Osteoblast (primary cell): ENCODE measurements around the gene PPEF1. TPM values are rescaled to one million over a fixed set of nuclear protein-coding genes. Genes with fewer than 3 reads are reported as not detected.

Source experiments
- DNase-seq: peaks from one replicate; pipeline ENCODE4 v3.0.0; 2011; ENCODE audit warnings: low spot score, mixed read lengths; ENCODE audit not compliant: insufficient read length; ENCODE audit errors: missing footprints
- H2AFZ ChIP-seq: 2 replicates; pipeline ENCODE4 v1.6.0; 2011; ENCODE audit warnings: mild to moderate bottlenecking, low read length
- H3K27ac ChIP-seq: 2 replicates; pipeline ENCODE4 v1.5.1; 2011; ENCODE audit warnings: mild to moderate bottlenecking, low read depth, low read length, moderate library complexity
- H3K27me3 ChIP-seq: 2 replicates; pipeline ENCODE4 v1.6.0; 2012; ENCODE audit warnings: mild to moderate bottlenecking, control low read depth, inconsistent platforms, low read length, moderate library complexity; ENCODE audit not compliant: insufficient read depth
- H3K36me3 ChIP-seq: 2 replicates; pipeline ENCODE4 v1.5.1; 2011; ENCODE audit warnings: mild to moderate bottlenecking, low read length, control low read depth, moderate library complexity; ENCODE audit not compliant: insufficient read depth
- H3K4me1 ChIP-seq: 2 replicates; pipeline ENCODE4 v1.5.1; 2011; ENCODE audit warnings: mild to moderate bottlenecking, low read length, control low read depth, moderate library complexity; ENCODE audit not compliant: insufficient read depth
- H3K4me2 ChIP-seq: 2 replicates; pipeline ENCODE4 v1.6.0; 2011; ENCODE audit warnings: mild to moderate bottlenecking, low read length; ENCODE audit not compliant: insufficient read depth
- H3K4me3 ChIP-seq: fragments of 200-600 bp; sonication (generic); 3 replicates; pipeline ENCODE4 v1.5.1; 2012; ENCODE audit warnings: mild to moderate bottlenecking, low read length, inconsistent platforms; ENCODE audit not compliant: insufficient read depth
- H3K79me2 ChIP-seq: 2 replicates; pipeline ENCODE4 v1.6.0; 2012; ENCODE audit warnings: mild to moderate bottlenecking, low read length, control low read depth, inconsistent platforms; ENCODE audit not compliant: insufficient read depth
- H3K9me3 ChIP-seq: 2 replicates; pipeline ENCODE4 v1.5.1; 2011; ENCODE audit warnings: low read depth, low read length, control low read depth
- H4K20me1 ChIP-seq: 2 replicates; pipeline ENCODE4 v1.6.0; 2012; ENCODE audit warnings: mild to moderate bottlenecking, low read length, control low read depth; ENCODE audit not compliant: insufficient read depth
- CTCF ChIP-seq: IDR thresholded peaks from 2 replicates; pipeline ENCODE4 v1.5.1; 2011; ENCODE audit warnings: mild to moderate bottlenecking, low read depth, low read length, moderate library complexity; ENCODE audit errors: extremely low read depth
- total RNA-seq: library from RNA; depleted of rRNA; stranded (reverse); fragments of >200 nt; gene quantifications from 2 replicates; pipeline ENCODE4 v1.2.3, GENCODE V29; 2012

The PPEF1 gene
- total RNA-seq, 1 donor = under 0.01 TPM

- H3K9me3 ChIP-seq = no peaks in the 10 kb centered on the region
- TF ChIP-seq CTCF = no peak
- no peaks in the 10 kb centered on the region for H3K79me2 ChIP-seq
Measured at GRCh38 chrX:18682979-18683387, 24.5 kb upstream of the PPEF1 start.

GRCh38 chrX:18687856-18688495 is 19.5 kb upstream of the PPEF1 start:
- no peaks in the 10 kb centered on the region for H4K20me1 ChIP-seq
- H3K4me2 ChIP-seq = no peak overlapping the region
- no peaks in the 10 kb centered on the region for H3K27me3 ChIP-seq
- no peaks in the 10 kb centered on the region for H3K79me2 ChIP-seq
- no peak overlapping the region for H2AFZ ChIP-seq
- no peaks in the 10 kb centered on the region for H3K4me1 ChIP-seq
- no peak for TF ChIP-seq CTCF
- H3K4me3 ChIP-seq = no peak overlapping the region
- DNase-seq = no peak
- no peaks in the 10 kb centered on the region for H3K36me3 ChIP-seq
- H3K27ac ChIP-seq = no peak overlapping the region
- no peaks in the 10 kb centered on the region for H3K9me3 ChIP-seq

More at GRCh38 chrX:18682979-18683387, 24.5 kb upstream of the PPEF1 start:
- no peaks in the 10 kb centered on the region for H3K4me1 ChIP-seq
- no peak overlapping the region for H2AFZ ChIP-seq
- H3K36me3 ChIP-seq = no peaks in the 10 kb centered on the region
- no peak overlapping the region for H3K27ac ChIP-seq
- DNase-seq = no peak
- H3K27me3 ChIP-seq = no peaks in the 10 kb centered on the region
- no peaks in the 10 kb centered on the region for H4K20me1 ChIP-seq
- H3K4me3 ChIP-seq = no peak overlapping the region
- no peak overlapping the region for H3K4me2 ChIP-seq

- Histone ChIP-seq H3K9me3 (no peaks in the 10 kb centered on the region), H3K4me2 (no peak overlapping the region), H2AFZ (no peak overlapping the region), H4K20me1 (no peaks in the 10 kb centered on the region), H3K27me3 (no peaks in the 10 kb centered on the region), H3K4me3 (no peak overlapping the region), H3K36me3 (no peaks in the 10 kb centered on the region), H3K4me1 (no peaks in the 10 kb centered on the region), H3K27ac (no peak overlapping the region), H3K79me2 (no peaks in the 10 kb centered on the region)
- DNase-seq = no peak
- TF ChIP-seq CTCF = no peak
Measured at GRCh38 chrX:18691431-18691830, 16.0 kb upstream of the PPEF1 start.

GRCh38 chrX:18692541-18692940 is 14.9 kb upstream of the PPEF1 start:
- H3K27ac ChIP-seq = no peak overlapping the region
- H3K27me3 ChIP-seq = no peaks in the 10 kb centered on the region
- H3K36me3 ChIP-seq = no peaks in the 10 kb centered on the region
- H3K4me2 ChIP-seq = no peak overlapping the region
- no peak overlapping the region for H2AFZ ChIP-seq
- no peaks in the 10 kb centered on the region for H3K79me2 ChIP-seq
- no peak overlapping the region for H3K4me3 ChIP-seq
- H4K20me1 ChIP-seq = no peaks in the 10 kb centered on the region
- H3K4me1 ChIP-seq = no peaks in the 10 kb centered on the region
- no peaks in the 10 kb centered on the region for H3K9me3 ChIP-seq
- no peak for DNase-seq
- TF ChIP-seq CTCF = no peak
